HCT116 (cell line): ENCODE measurements around the gene FOSB. TPM values are rescaled to one million over a fixed set of nuclear protein-coding genes. Genes with fewer than 3 reads are reported as not detected.

Source experiments
- ATAC-seq: fragments of 200-7000 bp; cut with Tn5 transposase; 2 replicates; pipeline ENCODE4 v1.9.1; 2020; ENCODE audit warnings: mild to moderate bottlenecking, moderate library complexity
- BruUV-seq: library from RNA; stranded (reverse); fragments of 400-500 nt; replicated peaks from 2 replicates; lab custom pipeline; 2021; lab: Mats Ljungman, UMichigan
- CTCF ChIA-PET: fragments of 300-600 bp; sonication (Branson Sonifier 250); formaldehyde crosslinking; loops from one replicate; lab custom pipeline; 2021; ENCODE audit warnings: antibody characterized with exemption; lab: Charles Lee
- POLR2A ChIA-PET: fragments of 300-600, 350-600 bp; sonication (Branson Sonifier 250); formaldehyde crosslinking; loops from one replicate; lab custom pipeline; 2021; ENCODE audit warnings: antibody characterized with exemption; lab: Charles Lee
- RAD21 ChIA-PET, 2 experiments: fragments of 300-600 bp; sonication (Branson Sonifier 250); formaldehyde crosslinking; loops; one replicate each; lab custom pipeline; 2023; ENCODE audit warnings: low total read pairs in 2 of 2; ENCODE audit not compliant: uncharacterized antibody in 2 of 2, unreplicated experiment in 2 of 2, low non-redundant PET in 1 of 2; lab: Charles Lee
- DNase-seq: peaks from one replicate; pipeline ENCODE4 v3.0.0-alpha.2; 2010; ENCODE audit warnings: low read depth, low spot score
- H2AFZ ChIP-seq: fragments of 200-600 bp; shearing (Covaris generic), sonication (generic); 2 replicates; pipeline ENCODE4 v1.6.1; 2017; ENCODE audit warnings: low read depth, mixed run types, mixed read lengths, antibody characterized with exemption, low read length; ENCODE audit not compliant: poor library complexity, severe bottlenecking
- H3K27ac ChIP-seq: 2 replicates; pipeline ENCODE4 v1.5.1; 2012; ENCODE audit warnings: low read depth, low read length
- H3K27me3 ChIP-seq: fragments of 200-600 bp; sonication (generic); 2 replicates; pipeline ENCODE4 v1.6.1; 2016; ENCODE audit warnings: mixed run types, low read length, mixed read lengths; ENCODE audit not compliant: insufficient read depth
- H3K36me3 ChIP-seq, 2 experiments: fragments of 200-500 bp in 1 of 2; fragments of 200-600 bp in 1 of 2; sonication (Bioruptor generic) in 1 of 2; sonication (generic) in 1 of 2; 2 replicates each; pipeline versions ENCODE4 v1.5.1 to v1.6.1; 2014 to 2016; ENCODE audit warnings: low read length in 2 of 2, inconsistent platforms in 1 of 2, mixed read lengths in 1 of 2, mixed run types in 1 of 2; ENCODE audit not compliant: insufficient read depth in 2 of 2, control insufficient read depth in 1 of 2
- H3K4me1 ChIP-seq, 2 experiments: fragments of 200-600 bp in 1 of 2; sonication (generic) in 1 of 2; 2 replicates each; pipeline versions ENCODE4 v1.5.1 to v1.6.1; 2012 to 2017; ENCODE audit warnings: low read length in 2 of 2, inconsistent platforms in 1 of 2, mild to moderate bottlenecking in 1 of 2, mixed read lengths in 1 of 2, mixed run types in 1 of 2, moderate library complexity in 1 of 2; ENCODE audit not compliant: insufficient read depth in 2 of 2, control insufficient read depth in 1 of 2
- H3K4me2 ChIP-seq: fragments of 200-600 bp; sonication (generic); 2 replicates; pipeline ENCODE4 v1.6.1; 2017; ENCODE audit warnings: mixed run types, low read length, mixed read lengths
- H3K4me3 ChIP-seq, 2 experiments: fragments of 200-600 bp in 1 of 2; sonication (generic) in 1 of 2; replicated peaks in 1 of 2; 2 replicates each; pipeline ENCODE4 v1.5.1; 2011 to 2016; ENCODE audit warnings: low read length in 2 of 2, control low read depth in 1 of 2, low read depth in 1 of 2, mild to moderate bottlenecking in 1 of 2, mixed read lengths in 1 of 2, mixed run types in 1 of 2
- H3K79me2 ChIP-seq: fragments of 200-600 bp; sonication (generic); 2 replicates; pipeline ENCODE4 v1.6.1; 2017; ENCODE audit warnings: mild to moderate bottlenecking, mixed run types, low read length, moderate library complexity, mixed read lengths; ENCODE audit not compliant: insufficient read depth
- H3K9ac ChIP-seq: fragments of 200-600 bp; sonication (generic); 2 replicates; pipeline ENCODE4 v1.6.1; 2016; ENCODE audit warnings: low read length, mixed read lengths
- H3K9me2 ChIP-seq: fragments of 200-600 bp; sonication (generic), shearing (Covaris generic); 2 replicates; pipeline ENCODE4 v1.6.1; 2017; ENCODE audit warnings: mixed run types, mild to moderate bottlenecking, moderate library complexity; ENCODE audit not compliant: insufficient read depth
- H3K9me3 ChIP-seq, 2 experiments: fragments of 200-500 bp in 1 of 2; fragments of 200-600 bp in 1 of 2; sonication (Bioruptor generic) in 1 of 2; sonication (generic) in 1 of 2; 2 replicates each; pipeline ENCODE4 v1.6.1; 2014 to 2017; ENCODE audit warnings: low read length in 2 of 2, mixed read lengths in 2 of 2, inconsistent platforms in 1 of 2, low read depth in 1 of 2, mild to moderate bottlenecking in 1 of 2, mixed run types in 1 of 2, moderate library complexity in 1 of 2; ENCODE audit not compliant: control insufficient read depth in 1 of 2, insufficient read depth in 1 of 2
- H4K20me1 ChIP-seq: fragments of 200-600 bp; sonication (generic), shearing (Covaris generic); 2 replicates; pipeline ENCODE4 v1.6.1; 2017; ENCODE audit warnings: mixed run types, mild to moderate bottlenecking, moderate library complexity; ENCODE audit not compliant: insufficient read depth
- CEBPB ChIP-seq: IDR thresholded peaks from 2 replicates; pipeline ENCODE4 v1.6.1; 2012; ENCODE audit warnings: low read depth
- POLR2AphosphoS5 ChIP-seq: IDR thresholded peaks from 2 replicates; pipeline ENCODE4 v1.6.1; 2011; ENCODE audit warnings: mild to moderate bottlenecking, low read depth, low read length, moderate library complexity
- YY1 ChIP-seq: IDR thresholded peaks from 2 replicates; pipeline ENCODE4 v1.6.1; 2011; ENCODE audit warnings: low read length, low read depth, moderate library complexity, mild to moderate bottlenecking; ENCODE audit not compliant: insufficient replicate concordance; ENCODE audit errors: extremely low read depth
- intact Hi-C: fragments of 100-400 bp; cut with micrococcal nuclease; formaldehyde crosslinking; loops from 2 replicates; pipeline ENCODE4 v1.10.0; 2022
- total RNA-seq: library from RNA; stranded (reverse); gene quantifications from one replicate; pipeline ENCODE4 v1.2.1, GENCODE V29; 2021; ENCODE audit not compliant: unreplicated experiment
- TF ChIP-seq, protein P1 (sequence below): IDR thresholded peaks from 2 replicates; pipeline ENCODE4 v1.6.1; 2012; ENCODE audit warnings: low read depth

Gene FOSB
- total RNA-seq, 1 experiment from 2014 or later = 12.6 TPM

DNA sequence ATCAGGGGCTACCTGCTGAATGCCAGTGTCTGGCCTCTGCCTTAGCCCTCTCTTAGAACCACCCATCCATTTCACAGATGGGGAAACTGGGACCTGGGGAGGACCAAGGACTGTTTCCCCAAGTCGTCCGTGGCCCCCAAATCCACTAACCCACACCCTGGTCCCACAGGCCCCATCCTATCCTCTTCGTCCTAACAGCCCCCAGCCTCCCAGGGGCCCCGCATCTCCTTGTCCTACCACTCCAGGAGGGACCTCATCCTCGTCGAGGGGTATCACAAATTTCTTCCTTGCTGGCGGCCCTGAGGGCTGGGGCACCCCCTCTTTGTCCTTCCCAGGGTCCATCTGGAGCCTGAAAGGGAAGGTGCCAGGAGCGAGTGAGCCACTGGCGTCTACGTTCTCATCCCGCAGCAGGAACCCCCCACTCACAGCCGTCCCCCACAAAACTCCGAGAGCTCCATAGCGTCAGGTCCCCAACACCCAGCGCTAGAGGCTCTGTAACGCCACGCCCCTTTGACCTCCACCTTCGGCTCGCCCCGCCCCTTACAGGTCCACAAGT is 44.7 kb upstream of the FOSB start:
- Histone ChIP-seq H2AFZ (no peak overlapping the region), H3K27ac (peak overlapping the region; percentile 99), H3K4me2 (peak overlapping the region; percentile 100), H3K9ac (peak overlapping the region; percentile 87), H3K36me3 (peaks cover 3 to 14% of the 10 kb centered on the region in 2 experiments; a peak in 3 of 4 replicates), H3K79me2 (peaks cover 32% of the 10 kb centered on the region), H3K4me3 (peak overlapping the region; percentile 93 to 96), H3K27me3 (no peaks in the 10 kb centered on the region), H3K9me2 (no peaks in the 10 kb centered on the region), H4K20me1 (no peaks in the 10 kb centered on the region), H3K4me1 (peaks cover 38 to 71% of the 10 kb centered on the region in 2 experiments), H3K9me3 (no peaks in the 10 kb centered on the region)
- ChIA-PET POLR2A (no interaction called here), CTCF (no interaction called here), RAD21 (no interaction called here)
- TSS peak; percentile 81 for BruUV-seq
- ATAC-seq (no peak), DNase-seq (no peak)
- intact Hi-C loops = loop anchor here (1.0 kb wide), 1 partner anchor 17 kb away; the partner anchor contains the start of gene POLR1G
- TF ChIP-seq POLR2AphosphoS5 = 0 out of 2 replicates have a peak, but pooled peaks have one; percentile 13
- TF ChIP-seq YY1 = peak; percentile 3
- TF ChIP-seq, protein P1, sequence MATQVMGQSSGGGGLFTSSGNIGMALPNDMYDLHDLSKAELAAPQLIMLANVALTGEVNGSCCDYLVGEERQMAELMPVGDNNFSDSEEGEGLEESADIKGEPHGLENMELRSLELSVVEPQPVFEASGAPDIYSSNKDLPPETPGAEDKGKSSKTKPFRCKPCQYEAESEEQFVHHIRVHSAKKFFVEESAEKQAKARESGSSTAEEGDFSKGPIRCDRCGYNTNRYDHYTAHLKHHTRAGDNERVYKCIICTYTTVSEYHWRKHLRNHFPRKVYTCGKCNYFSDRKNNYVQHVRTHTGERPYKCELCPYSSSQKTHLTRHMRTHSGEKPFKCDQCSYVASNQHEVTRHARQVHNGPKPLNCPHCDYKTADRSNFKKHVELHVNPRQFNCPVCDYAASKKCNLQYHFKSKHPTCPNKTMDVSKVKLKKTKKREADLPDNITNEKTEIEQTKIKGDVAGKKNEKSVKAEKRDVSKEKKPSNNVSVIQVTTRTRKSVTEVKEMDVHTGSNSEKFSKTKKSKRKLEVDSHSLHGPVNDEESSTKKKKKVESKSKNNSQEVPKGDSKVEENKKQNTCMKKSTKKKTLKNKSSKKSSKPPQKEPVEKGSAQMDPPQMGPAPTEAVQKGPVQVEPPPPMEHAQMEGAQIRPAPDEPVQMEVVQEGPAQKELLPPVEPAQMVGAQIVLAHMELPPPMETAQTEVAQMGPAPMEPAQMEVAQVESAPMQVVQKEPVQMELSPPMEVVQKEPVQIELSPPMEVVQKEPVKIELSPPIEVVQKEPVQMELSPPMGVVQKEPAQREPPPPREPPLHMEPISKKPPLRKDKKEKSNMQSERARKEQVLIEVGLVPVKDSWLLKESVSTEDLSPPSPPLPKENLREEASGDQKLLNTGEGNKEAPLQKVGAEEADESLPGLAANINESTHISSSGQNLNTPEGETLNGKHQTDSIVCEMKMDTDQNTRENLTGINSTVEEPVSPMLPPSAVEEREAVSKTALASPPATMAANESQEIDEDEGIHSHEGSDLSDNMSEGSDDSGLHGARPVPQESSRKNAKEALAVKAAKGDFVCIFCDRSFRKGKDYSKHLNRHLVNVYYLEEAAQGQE = no peak
- TF ChIP-seq CEBPB = no peak
